DOHH2 (cell line): Measurements from ENCODE around the gene INTS7.

Experiments used
- CTCF ChIP-seq: fragments of 200-600 bp; sonication (generic); IDR thresholded peaks from one replicate; pipeline ENCODE4 v1.5.1; 2014; ENCODE audit warnings: antibody characterized with exemption, mild to moderate bottlenecking, low read depth, low read length; ENCODE audit not compliant: poor library complexity, severe bottlenecking
- EZH2phosphoT487 ChIP-seq: fragments of 200-600 bp; sonication (generic); IDR thresholded peaks from 2 replicates; pipeline ENCODE4 v1.6.1; 2017; ENCODE audit warnings: borderline replicate concordance, mild to moderate bottlenecking, antibody characterized with exemption, low read length, moderate library complexity, mixed read lengths

GRCh38 chr1:211902624-211903291, 132.6 kb downstream of the INTS7 start:
- TF ChIP-seq CTCF (no peak), EZH2phosphoT487 (no peak)
